CD4-positive, alpha-beta T cell treated with Interleukin-10 for 1 hour (primary cell): ENCODE measurements around the gene BORCS5.

Experiments
- DNase-seq: peaks from one replicate; pipeline ENCODE4 v3.0.0-alpha.2; 2020

BORCS5 gene

DNA sequence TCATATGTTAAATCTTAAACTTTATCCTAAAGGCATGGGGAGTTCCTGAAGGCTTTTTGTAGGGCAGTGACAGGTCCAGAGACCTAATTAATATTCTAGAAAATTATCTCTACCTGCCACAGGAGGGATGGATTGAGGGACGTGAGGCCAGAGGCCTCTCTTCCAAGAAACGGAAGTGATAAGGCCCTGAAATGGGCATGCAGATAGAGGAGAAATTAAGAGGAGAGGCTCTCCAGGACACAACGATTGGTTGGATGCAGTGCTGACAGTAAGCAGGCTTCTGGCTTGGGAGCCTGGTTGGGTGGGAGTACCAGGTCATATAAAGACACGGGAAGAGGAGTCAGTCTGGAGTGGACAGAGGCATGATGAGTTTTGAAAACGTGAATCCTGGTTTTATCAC lies 3.1 kb upstream of the BORCS5 start:
- no peak for DNase-seq

GRCh38 chr12:12356467-12356895 lies 397 bp upstream of the BORCS5 start:
- DNase-seq: no peak

DNA sequence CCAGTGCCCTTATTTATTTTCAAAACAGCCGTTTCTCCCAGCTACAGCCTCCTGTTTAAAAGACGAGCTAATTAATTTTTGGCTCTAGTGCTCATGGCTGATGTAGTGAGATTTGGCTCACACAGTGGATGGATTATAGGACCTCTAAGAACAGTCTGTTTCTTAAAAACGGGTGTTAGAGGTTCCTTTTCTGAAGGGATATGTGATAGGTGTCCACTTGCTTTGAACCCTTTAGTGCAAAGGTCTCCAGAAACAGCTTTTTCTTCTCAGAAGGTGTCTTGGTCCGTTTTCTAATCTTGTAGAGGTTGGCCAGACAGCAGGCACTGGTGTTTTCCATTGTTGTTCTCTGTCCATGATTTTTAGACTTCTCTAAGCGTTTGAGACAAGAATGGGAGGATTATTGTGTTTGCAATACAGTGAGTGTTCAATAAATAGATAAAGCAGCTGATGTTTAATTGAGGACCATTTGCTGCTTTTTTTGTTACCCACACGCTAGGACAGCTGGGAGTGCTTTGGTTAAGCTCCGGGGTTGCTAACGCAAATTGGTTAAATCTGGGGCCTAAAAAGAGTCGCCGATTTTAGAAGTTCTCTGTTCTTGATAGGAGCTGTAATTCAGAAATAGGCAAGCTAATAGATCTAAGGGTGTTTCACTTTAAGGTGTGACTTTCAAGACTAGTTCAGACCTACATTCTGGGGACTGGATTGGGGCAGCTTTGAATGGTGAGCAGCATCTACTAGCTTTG lies 1.0 kb downstream of the BORCS5 start:
- DNase-seq: peak; percentile 46

- no peak for DNase-seq
Observed at GRCh38 chr12:12358528-12358927, 1.6 kb downstream of the BORCS5 start.

GRCh38 chr12:12364787-12365445 lies 8.0 kb downstream of the BORCS5 start:
- DNase-seq: no peak

GRCh38 chr12:12365446-12365802 lies 8.5 kb downstream of the BORCS5 start:
- no peak for DNase-seq

- no peak for DNase-seq
Observed at GRCh38 chr12:12365931-12366431, 9.1 kb downstream of the BORCS5 start.

- no peak for DNase-seq
Observed at GRCh38 chr12:12366701-12367481, 10.0 kb downstream of the BORCS5 start.

- no peak for DNase-seq
Observed at GRCh38 chr12:12367482-12367998, 10.7 kb downstream of the BORCS5 start.

GRCh38 chr12:12372946-12373722 lies 16.3 kb downstream of the BORCS5 start:
- DNase-seq: no peak

GRCh38 chr12:12376646-12377448 lies 20.0 kb downstream of the BORCS5 start:
- peak; percentile 83 for DNase-seq

DNA sequence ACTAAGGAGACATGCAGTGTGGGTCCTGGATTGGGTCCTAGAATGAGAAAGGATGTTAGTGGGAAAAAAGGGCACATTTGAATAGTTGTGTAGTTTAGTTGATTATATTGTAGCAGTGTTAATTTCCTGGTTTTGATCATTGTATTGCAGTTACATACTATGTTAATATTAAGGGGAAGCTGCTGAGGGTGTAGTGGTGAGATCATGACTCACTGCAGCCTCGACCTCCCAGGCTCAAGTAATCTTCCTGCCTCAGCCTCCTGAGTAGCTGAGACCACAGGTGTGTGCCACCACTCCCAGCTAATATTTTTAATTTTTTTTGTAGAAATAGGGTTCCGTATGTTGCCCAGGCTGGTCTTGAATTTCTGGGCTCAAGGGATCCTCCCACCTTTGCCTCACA lies 21.7 kb downstream of the BORCS5 start:
- DNase-seq: peak; percentile 39

DNA sequence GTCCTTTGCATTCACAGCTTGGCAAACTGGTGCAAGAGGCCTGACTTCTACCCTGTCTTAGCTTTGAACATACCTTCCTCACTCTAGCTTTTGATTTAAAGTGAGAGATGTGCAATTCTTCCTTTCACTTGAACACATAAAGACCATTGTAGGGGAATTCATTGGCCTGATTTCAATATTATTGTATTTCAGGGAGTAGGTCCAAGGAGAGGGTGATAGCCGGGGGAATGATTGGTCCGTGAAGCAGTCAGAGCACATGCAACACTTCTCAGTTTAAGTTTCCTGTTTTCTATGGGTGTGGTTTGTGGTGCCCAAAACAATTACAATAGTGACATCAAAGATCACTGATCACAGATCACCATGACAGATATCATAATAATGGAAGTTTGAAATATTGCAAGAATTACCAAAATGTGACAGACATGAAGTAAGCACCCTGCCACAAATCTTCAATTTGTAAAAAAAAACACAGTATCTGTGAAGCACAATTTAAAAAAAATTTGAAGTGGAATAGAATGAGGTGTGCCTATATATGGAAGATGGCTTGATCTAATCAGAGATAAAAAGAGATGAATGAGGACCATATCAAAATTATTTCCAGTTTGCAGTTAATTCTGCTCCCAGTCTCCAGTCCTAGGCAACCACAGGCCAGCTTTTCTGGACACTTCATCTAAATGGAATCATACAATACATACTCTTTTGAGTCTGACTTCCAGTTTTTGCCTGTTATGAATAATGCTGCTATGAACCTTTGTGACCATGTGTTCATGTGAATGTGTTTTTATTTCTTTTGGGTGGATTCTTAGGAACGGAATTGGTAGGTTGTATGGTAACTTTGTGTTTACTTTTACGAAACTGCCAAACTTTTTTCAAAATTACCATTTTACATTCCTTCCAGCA lies 23.2 kb downstream of the BORCS5 start:
- DNase-seq: peak; percentile 88

DNA sequence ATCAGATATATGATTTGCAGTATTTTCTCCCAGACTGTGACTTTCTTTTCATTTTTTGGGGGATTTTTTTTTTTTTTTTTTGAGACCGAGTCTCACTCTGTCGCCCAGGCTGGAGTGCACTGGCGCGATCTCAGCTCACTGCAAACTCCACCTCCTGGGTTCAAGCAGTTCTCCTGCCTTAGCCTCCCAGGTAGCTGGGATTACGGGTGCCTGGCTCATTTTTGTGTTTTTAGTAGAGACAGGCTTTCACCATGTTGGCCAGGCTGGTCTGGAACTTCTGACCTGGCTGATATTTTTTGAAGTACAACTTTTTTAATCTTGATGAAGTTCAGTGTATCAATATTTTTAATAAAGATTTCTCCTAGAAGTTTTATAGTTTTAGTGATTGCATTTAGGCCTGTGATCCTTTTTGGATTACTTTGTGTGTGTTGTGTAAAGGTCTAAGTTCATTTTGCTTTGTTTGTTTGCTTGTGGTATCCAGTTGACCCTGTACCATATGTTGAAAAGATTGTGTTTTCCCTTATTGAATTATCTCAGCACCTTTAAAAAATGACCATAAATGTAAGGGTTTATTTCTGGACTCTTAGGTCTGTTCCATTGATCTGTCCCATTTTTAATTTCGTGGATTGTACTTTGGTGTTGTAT lies 24.2 kb downstream of the BORCS5 start:
- no peak for DNase-seq

GRCh38 chr12:12381982-12382381 lies 25.1 kb downstream of the BORCS5 start:
- DNase-seq: no peak

DNA sequence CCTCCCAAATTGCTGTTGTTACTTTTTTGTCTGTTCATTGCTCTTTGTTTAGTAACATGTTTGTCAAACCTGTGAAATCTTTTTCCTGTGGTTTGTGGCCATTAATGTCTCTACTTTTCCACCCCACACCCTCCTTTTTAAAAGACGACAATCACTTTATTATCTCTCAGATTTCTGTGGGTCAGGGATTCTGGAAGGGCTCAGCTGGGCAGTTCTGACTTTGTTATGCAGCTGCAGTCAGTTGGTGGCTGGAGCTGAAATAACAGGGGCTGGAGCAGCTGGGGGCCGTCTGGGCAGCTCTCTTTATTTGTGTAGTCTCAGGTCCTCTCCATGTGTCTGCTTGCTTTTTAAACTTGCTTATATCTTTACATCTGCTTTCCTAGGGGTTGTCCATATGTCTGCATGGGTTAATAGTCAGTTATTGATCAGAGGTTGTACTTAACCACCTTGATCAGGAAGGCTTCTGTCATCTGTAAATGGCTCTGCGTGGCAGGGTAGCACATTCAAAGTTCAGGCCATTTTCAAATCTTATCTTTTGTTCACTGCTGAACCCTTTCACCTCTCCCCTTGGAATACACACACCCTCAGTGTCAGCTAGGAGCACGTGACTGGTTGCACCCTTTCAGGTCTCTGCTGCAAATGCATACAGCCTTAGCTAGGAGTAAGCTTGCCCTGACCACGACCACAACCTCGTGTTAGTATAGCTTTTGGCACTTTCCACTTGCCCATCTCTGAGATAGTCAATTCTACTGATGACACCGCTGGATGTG lies 27.9 kb downstream of the BORCS5 start:
- DNase-seq: peak; percentile 60

GRCh38 chr12:12387501-12387900 lies 30.6 kb downstream of the BORCS5 start:
- DNase-seq: peak; percentile 30

- DNase-seq: no peak
Observed at GRCh38 chr12:12392413-12392812, 35.5 kb downstream of the BORCS5 start.

- no peak for DNase-seq
Observed at GRCh38 chr12:12393171-12393570, 36.3 kb downstream of the BORCS5 start.
